Measurements from ENCODE around the gene FOXP4. TPM values are rescaled to one million over a fixed set of nuclear protein-coding genes. Genes with fewer than 3 reads are reported as not detected.
"Not testable (repeated sequence)": the region's sequence is repeated elsewhere in the genome, so short reads cannot be mapped to it uniquely, and the experiment has no call there.

FOXP4 gene
- total RNA-seq, 3 donors from 2014 or later (not counting 1 experiment from before 2014, with no cell fraction given), result 11.2 to 21.1 (median 14.7) TPM

DNA sequence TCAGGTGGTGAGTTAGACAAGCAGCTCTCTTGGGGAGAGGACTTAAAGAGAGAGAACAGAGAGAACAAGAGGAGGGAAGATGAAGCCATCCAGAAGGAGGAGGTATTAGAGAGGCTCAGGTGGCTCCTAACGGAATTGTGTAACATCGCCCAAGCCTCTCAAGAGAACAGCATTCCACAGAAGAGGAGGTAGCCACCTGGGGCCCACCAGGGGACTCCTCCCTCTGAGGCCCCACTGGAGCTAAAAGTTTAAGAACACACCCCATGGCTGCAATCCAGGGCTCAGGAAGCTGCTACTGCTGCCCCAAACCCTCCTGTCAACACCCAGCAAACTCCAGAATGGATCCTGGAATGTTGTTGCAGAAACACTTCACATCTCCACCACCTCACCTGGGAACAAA is 68.5 kb downstream of the FOXP4 start:
- no peaks in the 10 kb centered on the region for H3K36me3 Mint-ChIP-seq
- no peak overlapping the region for H3K27ac ChIP-seq (ENCODE audit: low read length)
- H3K27me3 Mint-ChIP-seq (ENCODE audit: low read depth in 2 of 2), result peaks cover 10 to 11% of the 10 kb centered on the region in 2 donors
- ATAC-seq (no peak), DNase-seq (no peak)
- H3K4me3 ChIP-seq (ENCODE audit: low read length), result no peak overlapping the region
- H3K4me1 Mint-ChIP-seq, result no peaks in the 10 kb centered on the region
- no peaks in the 10 kb centered on the region for H3K27me3 ChIP-seq (ENCODE audit: control insufficient read depth, insufficient read depth, low read length)
- no peaks in the 10 kb centered on the region for H3K9me3 Mint-ChIP-seq
- no peak overlapping the region for H3K27ac Mint-ChIP-seq
- H3K4me3 Mint-ChIP-seq, result no peak overlapping the region
- TF ChIP-seq, protein P1, sequence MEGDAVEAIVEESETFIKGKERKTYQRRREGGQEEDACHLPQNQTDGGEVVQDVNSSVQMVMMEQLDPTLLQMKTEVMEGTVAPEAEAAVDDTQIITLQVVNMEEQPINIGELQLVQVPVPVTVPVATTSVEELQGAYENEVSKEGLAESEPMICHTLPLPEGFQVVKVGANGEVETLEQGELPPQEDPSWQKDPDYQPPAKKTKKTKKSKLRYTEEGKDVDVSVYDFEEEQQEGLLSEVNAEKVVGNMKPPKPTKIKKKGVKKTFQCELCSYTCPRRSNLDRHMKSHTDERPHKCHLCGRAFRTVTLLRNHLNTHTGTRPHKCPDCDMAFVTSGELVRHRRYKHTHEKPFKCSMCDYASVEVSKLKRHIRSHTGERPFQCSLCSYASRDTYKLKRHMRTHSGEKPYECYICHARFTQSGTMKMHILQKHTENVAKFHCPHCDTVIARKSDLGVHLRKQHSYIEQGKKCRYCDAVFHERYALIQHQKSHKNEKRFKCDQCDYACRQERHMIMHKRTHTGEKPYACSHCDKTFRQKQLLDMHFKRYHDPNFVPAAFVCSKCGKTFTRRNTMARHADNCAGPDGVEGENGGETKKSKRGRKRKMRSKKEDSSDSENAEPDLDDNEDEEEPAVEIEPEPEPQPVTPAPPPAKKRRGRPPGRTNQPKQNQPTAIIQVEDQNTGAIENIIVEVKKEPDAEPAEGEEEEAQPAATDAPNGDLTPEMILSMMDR (IDR thresholded peaks at IDR 0.05), result no peak
- intact Hi-C loops (cut with micrococcal nuclease), result no loop called here
- no peaks in the 10 kb centered on the region for H3K4me1 ChIP-seq (ENCODE audit: control insufficient read depth, insufficient read depth, low read length)
- 95% methylated on average over 2 of the region's 2 CpGs for WGBS (ENCODE audit: insufficient coverage)
- H3K36me3 ChIP-seq (ENCODE audit: control insufficient read depth, insufficient read depth, low read length), result no peaks in the 10 kb centered on the region
- no peaks in the 10 kb centered on the region for H3K9me3 ChIP-seq (ENCODE audit: control insufficient read depth, insufficient read depth, low read length)

GRCh38 chr6:41615311-41615710 is 69.1 kb downstream of the FOXP4 start:
- H3K4me1 ChIP-seq (ENCODE audit: control insufficient read depth, insufficient read depth, low read length), result no peaks in the 10 kb centered on the region
- no peak overlapping the region for H3K27ac ChIP-seq (ENCODE audit: low read length)
- Mint-ChIP-seq H3K4me1 (no peaks in the 10 kb centered on the region), H3K4me3 (no peak overlapping the region), H3K36me3 (no peaks in the 10 kb centered on the region), H3K9me3 (no peaks in the 10 kb centered on the region), H3K27me3 (ENCODE audit: low read depth in 2 of 2) (peaks cover 11 to 14% of the 10 kb centered on the region in 2 donors), H3K27ac (no peak overlapping the region)
- 79% methylated on average over 7 of the region's 7 CpGs for WGBS (ENCODE audit: insufficient coverage)
- no peaks in the 10 kb centered on the region for H3K27me3 ChIP-seq (ENCODE audit: control insufficient read depth, insufficient read depth, low read length)
- TF ChIP-seq, protein P1 (IDR thresholded peaks at IDR 0.05), result no peak
- H3K4me3 ChIP-seq (ENCODE audit: low read length), result no peak overlapping the region
- intact Hi-C loops (cut with micrococcal nuclease), result no loop called here
- no peaks in the 10 kb centered on the region for H3K36me3 ChIP-seq (ENCODE audit: control insufficient read depth, insufficient read depth, low read length)
- ATAC-seq (no peak), DNase-seq (no peak)
- H3K9me3 ChIP-seq (ENCODE audit: control insufficient read depth, insufficient read depth, low read length), result no peaks in the 10 kb centered on the region

- WGBS (ENCODE audit: insufficient coverage), result 89% methylated on average over 3 of the region's 3 CpGs
- H3K9me3 Mint-ChIP-seq, result peaks cover 0 to 3% of the 10 kb centered on the region in 2 donors
These were observed 72.4 kb downstream of the FOXP4 start for GRCh38 chr6:41618598-41618997.

DNA sequence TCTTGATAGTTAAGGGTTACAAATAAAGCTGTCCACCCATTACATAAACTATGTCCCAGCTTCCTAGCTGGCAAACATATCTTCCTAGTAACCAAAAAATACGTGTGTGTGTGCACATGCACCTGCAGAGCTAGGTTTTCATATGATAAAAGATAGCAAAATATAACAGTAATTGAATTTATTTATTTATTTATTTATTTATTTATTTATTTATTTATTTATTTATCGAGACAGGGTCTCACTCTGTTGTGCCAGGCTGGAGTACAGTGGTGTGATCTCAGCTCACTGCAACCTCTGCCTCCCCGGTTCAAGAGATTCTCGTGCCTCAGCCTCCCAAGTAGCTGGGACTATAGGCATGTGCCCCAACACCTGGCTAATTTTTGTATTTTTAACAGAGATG is 73.0 kb downstream of the FOXP4 start:
- H3K4me1 Mint-ChIP-seq; H3K4me3 ChIP-seq (ENCODE audit: low read length); ATAC-seq; H3K9me3 Mint-ChIP-seq; H3K27me3 ChIP-seq (ENCODE audit: control insufficient read depth, insufficient read depth, low read length); H3K27ac ChIP-seq (ENCODE audit: low read length); intact Hi-C loops (cut with micrococcal nuclease); H3K36me3 ChIP-seq (ENCODE audit: control insufficient read depth, insufficient read depth, low read length); H3K4me3 Mint-ChIP-seq; H3K36me3 Mint-ChIP-seq; H3K27ac Mint-ChIP-seq; DNase-seq; H3K9me3 ChIP-seq (ENCODE audit: control insufficient read depth, insufficient read depth, low read length); H3K4me1 ChIP-seq (ENCODE audit: control insufficient read depth, insufficient read depth, low read length): not testable (repeated sequence)
- peaks cover 20 to 32% of the 10 kb centered on the region in 2 donors for H3K27me3 Mint-ChIP-seq (ENCODE audit: low read depth in 2 of 2)
- 94% methylated on average over 3 of the region's 4 CpGs for WGBS (ENCODE audit: insufficient coverage)

More at GRCh38 chr6:41618598-41618997, 72.4 kb downstream of the FOXP4 start:
- TF ChIP-seq, protein P1 (IDR thresholded peaks at IDR 0.05), result no peak
- no peak for ATAC-seq
- DNase-seq, result no peak
- Histone ChIP-seq H3K27ac (ENCODE audit: low read length) (no peak overlapping the region), H3K4me3 (ENCODE audit: low read length) (no peak overlapping the region), H3K9me3 (ENCODE audit: control insufficient read depth, insufficient read depth, low read length) (no peaks in the 10 kb centered on the region), H3K27me3 (ENCODE audit: control insufficient read depth, insufficient read depth, low read length) (no peaks in the 10 kb centered on the region), H3K4me1 (ENCODE audit: control insufficient read depth, insufficient read depth, low read length) (no peaks in the 10 kb centered on the region), H3K36me3 (ENCODE audit: control insufficient read depth, insufficient read depth, low read length) (no peaks in the 10 kb centered on the region)
- H3K36me3 Mint-ChIP-seq, result no peaks in the 10 kb centered on the region
- H3K27me3 Mint-ChIP-seq (ENCODE audit: low read depth in 2 of 2), result peaks cover 22 to 32% of the 10 kb centered on the region in 2 donors
- no peak overlapping the region for H3K27ac Mint-ChIP-seq
- no peaks in the 10 kb centered on the region for H3K4me1 Mint-ChIP-seq
- intact Hi-C loops (cut with micrococcal nuclease), result no loop called here
- no peak overlapping the region for H3K4me3 Mint-ChIP-seq
